Measurements from ENCODE around the gene FADD. TPM values are rescaled to one million over a fixed set of nuclear protein-coding genes. Genes with fewer than 3 reads are reported as not detected.
"Not testable (repeated sequence)": the region's sequence is repeated elsewhere in the genome, so short reads cannot be mapped to it uniquely, and the experiment has no call there.

The FADD gene
- total RNA-seq, 2 donors from 2014 or later, result 16.0 to 18.4 TPM

DNA sequence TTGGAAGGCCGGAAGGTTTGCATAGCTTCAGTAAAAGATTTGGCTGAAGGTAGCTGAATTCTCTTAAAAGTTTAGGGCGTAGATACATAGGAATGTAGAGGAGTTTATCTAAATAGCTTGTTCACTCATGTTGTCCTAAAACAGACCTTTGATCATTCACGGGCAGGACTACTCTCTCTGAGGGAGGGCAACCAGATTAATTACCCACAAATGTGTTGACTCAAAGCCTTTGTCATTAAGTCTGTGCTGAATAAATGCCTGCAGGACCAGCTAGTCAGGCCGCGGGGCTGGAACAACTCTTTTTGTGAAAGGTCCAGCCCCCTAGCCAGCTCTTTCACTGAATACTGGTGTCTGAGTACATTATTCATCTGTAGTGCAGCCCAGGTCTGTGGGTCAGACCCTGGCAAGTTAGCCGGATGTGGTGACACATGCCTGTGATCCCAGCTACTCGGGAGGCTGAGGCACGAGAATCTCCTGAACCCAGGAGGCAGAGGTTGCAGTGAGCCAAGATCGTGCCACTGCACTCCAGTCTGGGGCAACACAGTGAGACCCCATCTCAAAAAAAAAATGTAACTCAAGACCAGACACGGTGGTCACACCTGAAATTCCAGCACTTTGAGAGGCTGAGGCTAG, 2.8 kb upstream of the FADD start:
- 68% methylated on average over 10 of the region's 10 CpGs for WGBS
- TF ChIP-seq POLR2A (IDR thresholded peaks at IDR 0.05) (no peak), POLR2AphosphoS5 (IDR thresholded peaks at IDR 0.05) (no peak)
- TF ChIP-seq, protein P1, sequence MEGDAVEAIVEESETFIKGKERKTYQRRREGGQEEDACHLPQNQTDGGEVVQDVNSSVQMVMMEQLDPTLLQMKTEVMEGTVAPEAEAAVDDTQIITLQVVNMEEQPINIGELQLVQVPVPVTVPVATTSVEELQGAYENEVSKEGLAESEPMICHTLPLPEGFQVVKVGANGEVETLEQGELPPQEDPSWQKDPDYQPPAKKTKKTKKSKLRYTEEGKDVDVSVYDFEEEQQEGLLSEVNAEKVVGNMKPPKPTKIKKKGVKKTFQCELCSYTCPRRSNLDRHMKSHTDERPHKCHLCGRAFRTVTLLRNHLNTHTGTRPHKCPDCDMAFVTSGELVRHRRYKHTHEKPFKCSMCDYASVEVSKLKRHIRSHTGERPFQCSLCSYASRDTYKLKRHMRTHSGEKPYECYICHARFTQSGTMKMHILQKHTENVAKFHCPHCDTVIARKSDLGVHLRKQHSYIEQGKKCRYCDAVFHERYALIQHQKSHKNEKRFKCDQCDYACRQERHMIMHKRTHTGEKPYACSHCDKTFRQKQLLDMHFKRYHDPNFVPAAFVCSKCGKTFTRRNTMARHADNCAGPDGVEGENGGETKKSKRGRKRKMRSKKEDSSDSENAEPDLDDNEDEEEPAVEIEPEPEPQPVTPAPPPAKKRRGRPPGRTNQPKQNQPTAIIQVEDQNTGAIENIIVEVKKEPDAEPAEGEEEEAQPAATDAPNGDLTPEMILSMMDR (IDR thresholded peaks at IDR 0.05), result no peak
- Histone ChIP-seq H3K4me3 (no peak overlapping the region), H3K27me3 (replicated peaks; ENCODE audit: insufficient read depth) (no peaks in the 10 kb centered on the region), H3K36me3 (no peaks in the 10 kb centered on the region), H3K9me3 (no peaks in the 10 kb centered on the region), H3K27ac (no peak overlapping the region), H3K4me1 (replicated peaks) (peaks cover 8% of the 10 kb centered on the region)
- no peak for DNase-seq (ENCODE audit: low spot score)
- intact Hi-C loops (cut with DNase I), result loop anchor here (10.0 kb wide), 1 partner anchor 194 kb away; the partner anchor contains the start of gene CTTN

DNA sequence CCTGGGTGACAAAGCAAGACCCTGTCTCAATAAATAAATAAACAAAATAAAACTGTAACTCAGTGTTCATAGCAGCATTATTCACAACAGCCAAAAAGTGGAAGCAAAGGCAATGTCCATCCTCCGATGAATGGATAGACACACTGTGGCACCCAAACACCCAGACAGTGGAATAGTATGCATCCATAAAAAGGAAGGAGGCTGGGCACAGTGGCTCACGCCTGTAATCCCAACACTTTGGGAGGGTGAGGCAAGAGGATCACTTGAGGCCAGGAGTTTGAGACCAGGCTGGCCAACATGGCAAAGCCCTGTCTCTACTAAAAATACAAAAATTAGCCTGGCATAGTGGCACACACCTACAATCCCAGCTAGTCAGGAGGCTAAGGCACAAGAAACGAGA, 2.0 kb upstream of the FADD start:
- not testable (repeated sequence) for H3K4me3 ChIP-seq; H3K36me3 ChIP-seq; H3K9me3 ChIP-seq; DNase-seq (ENCODE audit: low spot score); H3K4me1 ChIP-seq (replicated peaks); H3K27me3 ChIP-seq (replicated peaks; ENCODE audit: insufficient read depth); H3K27ac ChIP-seq
- 92% methylated on average over 3 of the region's 3 CpGs for WGBS
- intact Hi-C loops (cut with DNase I), result loop anchor here (10.0 kb wide), 1 partner anchor 194 kb away; the partner anchor contains the start of gene CTTN

DNA sequence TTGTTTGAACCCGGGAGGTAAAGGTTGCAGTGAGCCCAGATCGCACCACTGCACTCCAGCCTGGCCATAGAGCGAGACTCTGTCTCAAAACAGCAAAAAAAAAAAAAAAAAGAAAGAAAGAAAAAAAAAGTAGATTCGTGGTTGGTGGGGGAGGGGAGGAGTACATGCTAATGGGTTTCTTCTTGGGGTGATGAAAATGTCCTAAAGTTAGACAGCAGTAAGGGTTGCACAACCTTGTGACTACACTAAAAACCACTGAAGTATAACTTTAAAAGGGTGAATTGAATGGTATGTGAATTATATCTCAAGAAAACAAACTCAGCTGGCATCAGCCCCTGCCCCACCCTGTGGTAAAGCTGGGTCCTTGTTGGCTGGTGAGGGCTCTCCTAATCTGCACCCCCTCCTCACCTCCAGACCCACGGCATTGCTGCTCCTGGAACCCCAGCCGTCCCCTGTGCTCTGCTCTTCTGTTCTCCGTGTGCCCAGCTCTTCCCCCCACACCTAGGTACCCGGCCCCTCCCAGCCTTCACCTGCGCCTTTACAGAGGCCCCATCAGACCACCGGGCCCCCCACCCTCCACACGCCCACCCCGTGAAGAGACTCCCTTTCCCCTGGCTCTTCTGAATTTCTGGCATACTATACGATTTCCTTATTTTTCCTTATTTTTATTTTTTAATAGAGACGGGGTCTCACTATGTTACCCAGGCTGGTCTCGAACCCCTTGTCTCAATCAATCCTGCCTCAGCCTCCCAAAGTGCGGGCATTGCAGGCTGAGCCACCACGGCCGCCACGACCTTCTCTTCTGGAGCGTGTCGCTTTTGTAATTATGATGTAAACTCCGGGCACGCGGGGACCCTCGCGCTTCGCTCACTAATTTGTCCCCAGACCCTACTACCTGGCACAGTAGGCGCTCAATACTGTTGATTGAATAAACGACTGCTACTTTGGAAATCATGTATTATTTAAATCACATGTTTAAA, 924 bp upstream of the FADD start:
- TF ChIP-seq POLR2A (IDR thresholded peaks at IDR 0.05), result no peak
- H3K4me3 ChIP-seq, result peak overlapping the region; percentile 94 to 96
- no peaks in the 10 kb centered on the region for H3K9me3 ChIP-seq
- intact Hi-C loops (cut with DNase I), result loop anchor here (10.0 kb wide), 1 partner anchor 193 kb away; the partner anchor contains the start of gene CTTN
- no peaks in the 10 kb centered on the region for H3K27me3 ChIP-seq (replicated peaks; ENCODE audit: insufficient read depth)
- WGBS, result 74% methylated on average over 29 of the region's 29 CpGs
- H3K4me1 ChIP-seq (replicated peaks), result peaks cover 8% of the 10 kb centered on the region
- no peak for DNase-seq (ENCODE audit: low spot score)
- no peak overlapping the region for H3K27ac ChIP-seq
- H3K36me3 ChIP-seq, result no peaks in the 10 kb centered on the region

DNA sequence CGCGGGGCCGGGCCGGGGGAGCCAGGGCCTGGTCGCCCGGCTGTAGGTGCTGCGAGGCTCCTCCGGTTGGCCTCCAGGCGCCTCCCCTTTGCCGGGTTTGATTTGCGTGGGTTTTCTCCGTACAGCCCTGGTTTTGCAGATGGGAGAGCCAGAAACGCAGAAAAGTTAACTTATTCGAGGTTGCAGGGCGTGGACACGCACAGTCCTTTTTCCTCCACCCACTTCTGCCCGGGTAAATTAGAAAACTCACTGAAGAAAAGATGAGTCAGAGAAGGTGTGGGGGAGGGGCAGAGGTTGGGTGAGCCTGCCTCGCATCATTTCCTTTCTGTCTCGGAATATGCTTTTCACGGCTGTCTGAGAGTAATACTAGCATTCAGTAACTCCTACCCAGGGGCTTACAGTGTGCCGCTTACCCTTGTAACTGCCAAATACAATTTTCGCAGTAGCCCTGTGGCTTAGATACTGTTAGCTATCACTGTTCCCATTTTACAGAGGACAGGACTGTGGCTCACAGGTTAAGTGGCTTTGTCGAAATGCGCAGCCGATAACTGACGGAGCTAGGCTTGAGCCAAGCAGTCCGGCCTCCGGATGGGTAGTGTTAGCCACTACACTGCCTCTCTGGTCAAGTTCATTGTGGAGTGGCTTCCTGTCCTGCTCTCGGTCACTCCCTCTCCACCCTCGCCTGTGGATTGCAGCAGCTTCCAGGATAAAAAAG, 812 bp downstream of the FADD start:
- Histone ChIP-seq H3K9me3 (no peaks in the 10 kb centered on the region), H3K4me1 (replicated peaks) (peaks cover 8% of the 10 kb centered on the region), H3K4me3 (peak overlapping the region; percentile 94 to 96), H3K36me3 (no peaks in the 10 kb centered on the region), H3K27ac (peak overlapping the region; percentile 75 to 77), H3K27me3 (replicated peaks; ENCODE audit: insufficient read depth) (no peaks in the 10 kb centered on the region)
- intact Hi-C loops (cut with DNase I), result loop anchor here (10.0 kb wide), 1 partner anchor 191 kb away; the partner anchor contains the start of gene CTTN
- DNase-seq (ENCODE audit: low spot score), result peak; percentile 60
- 4% methylated on average over 30 of the region's 30 CpGs for WGBS
- TF ChIP-seq POLR2A (IDR thresholded peaks at IDR 0.05) (peak; percentile 13), POLR2AphosphoS5 (IDR thresholded peaks at IDR 0.05) (peak; percentile 19)
- TF ChIP-seq, protein P1 (IDR thresholded peaks at IDR 0.05), result no peak

DNA sequence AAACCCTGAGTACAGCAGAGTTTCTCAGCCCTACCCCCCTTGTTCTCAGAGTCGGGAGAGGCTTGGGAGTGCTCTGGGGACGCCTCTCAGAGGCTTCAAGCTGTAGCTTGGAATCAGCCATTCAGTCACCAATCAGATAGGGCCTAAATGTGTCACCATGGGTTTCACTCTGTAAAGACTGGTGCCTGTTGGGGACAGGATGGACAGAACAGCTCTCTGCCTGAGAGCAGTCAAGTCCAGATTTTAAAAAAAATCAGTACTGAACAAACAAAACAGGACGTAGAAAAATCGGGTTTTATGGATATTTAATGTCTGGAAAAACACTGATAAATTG, 1.3 kb downstream of the FADD start:
- no peaks in the 10 kb centered on the region for H3K9me3 ChIP-seq
- intact Hi-C loops (cut with DNase I), result loop anchor here (10.0 kb wide), 1 partner anchor 190 kb away; the partner anchor contains the start of gene CTTN

More for the DNA sequence above, 1.3 kb downstream of the FADD start:
- TF ChIP-seq POLR2A (IDR thresholded peaks at IDR 0.05) (no peak), POLR2AphosphoS5 (IDR thresholded peaks at IDR 0.05) (no peak)
- TF ChIP-seq, protein P1 (IDR thresholded peaks at IDR 0.05), result no peak
- H3K27me3 ChIP-seq (replicated peaks; ENCODE audit: insufficient read depth), result no peaks in the 10 kb centered on the region
- WGBS, result 27% methylated on average over 4 of the region's 4 CpGs
- DNase-seq (ENCODE audit: low spot score), result no peak
- H3K36me3 ChIP-seq, result no peaks in the 10 kb centered on the region
- H3K4me1 ChIP-seq (replicated peaks), result peaks cover 8% of the 10 kb centered on the region
- H3K4me3 ChIP-seq, result peak overlapping the region; percentile 94 to 96
- H3K27ac ChIP-seq, result peak overlapping the region in 1 of 2 donors; percentile 75

All from prostate gland (tissue), 2 donors.